Measurements from ENCODE around the gene THSD7B.

The THSD7B gene

GRCh38 chr2:137192366-137193310 is 427.3 kb downstream of the THSD7B start:
- in situ Hi-C loops (cut with MboI; ENCODE audit: low sequenced_read_pairs, unreplicated experiment) = no loop called here
- no peak for DNase-seq (ENCODE audit: low spot score)
- TF ChIP-seq, protein P1, sequence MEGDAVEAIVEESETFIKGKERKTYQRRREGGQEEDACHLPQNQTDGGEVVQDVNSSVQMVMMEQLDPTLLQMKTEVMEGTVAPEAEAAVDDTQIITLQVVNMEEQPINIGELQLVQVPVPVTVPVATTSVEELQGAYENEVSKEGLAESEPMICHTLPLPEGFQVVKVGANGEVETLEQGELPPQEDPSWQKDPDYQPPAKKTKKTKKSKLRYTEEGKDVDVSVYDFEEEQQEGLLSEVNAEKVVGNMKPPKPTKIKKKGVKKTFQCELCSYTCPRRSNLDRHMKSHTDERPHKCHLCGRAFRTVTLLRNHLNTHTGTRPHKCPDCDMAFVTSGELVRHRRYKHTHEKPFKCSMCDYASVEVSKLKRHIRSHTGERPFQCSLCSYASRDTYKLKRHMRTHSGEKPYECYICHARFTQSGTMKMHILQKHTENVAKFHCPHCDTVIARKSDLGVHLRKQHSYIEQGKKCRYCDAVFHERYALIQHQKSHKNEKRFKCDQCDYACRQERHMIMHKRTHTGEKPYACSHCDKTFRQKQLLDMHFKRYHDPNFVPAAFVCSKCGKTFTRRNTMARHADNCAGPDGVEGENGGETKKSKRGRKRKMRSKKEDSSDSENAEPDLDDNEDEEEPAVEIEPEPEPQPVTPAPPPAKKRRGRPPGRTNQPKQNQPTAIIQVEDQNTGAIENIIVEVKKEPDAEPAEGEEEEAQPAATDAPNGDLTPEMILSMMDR (IDR thresholded peaks at IDR 0.05; ENCODE audit: borderline replicate concordance, control extremely low read depth, extremely low read depth, insufficient read depth, missing control alignments) = no peak

DNA sequence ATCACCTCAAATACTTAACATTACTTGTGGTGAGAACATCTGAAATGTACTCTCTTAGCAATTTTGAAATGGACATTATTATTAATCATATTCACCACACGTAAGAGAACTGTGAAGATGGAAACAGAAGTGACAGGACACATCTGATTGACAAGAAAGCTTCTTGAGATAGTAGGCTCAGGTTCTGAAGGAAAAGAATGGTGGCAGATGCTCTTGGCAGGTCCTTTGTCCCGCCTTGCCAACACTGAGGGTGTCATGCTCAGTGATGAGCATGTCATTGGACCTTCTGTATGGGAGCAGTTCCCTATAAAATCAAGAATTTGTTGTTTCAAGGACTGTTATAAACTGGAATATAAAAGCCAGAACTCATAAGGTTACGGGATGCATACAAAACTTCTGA is 428.1 kb downstream of the THSD7B start:
- DNase-seq (ENCODE audit: low spot score) = no peak
- TF ChIP-seq, protein P1 (IDR thresholded peaks at IDR 0.05; ENCODE audit: borderline replicate concordance, control extremely low read depth, extremely low read depth, insufficient read depth, missing control alignments) = no peak
- in situ Hi-C loops (cut with MboI; ENCODE audit: low sequenced_read_pairs, unreplicated experiment) = no loop called here

GRCh38 chr2:137194111-137194510 is 428.8 kb downstream of the THSD7B start:
- DNase-seq (ENCODE audit: low spot score) = no peak
- in situ Hi-C loops (cut with MboI; ENCODE audit: low sequenced_read_pairs, unreplicated experiment) = no loop called here

DNA sequence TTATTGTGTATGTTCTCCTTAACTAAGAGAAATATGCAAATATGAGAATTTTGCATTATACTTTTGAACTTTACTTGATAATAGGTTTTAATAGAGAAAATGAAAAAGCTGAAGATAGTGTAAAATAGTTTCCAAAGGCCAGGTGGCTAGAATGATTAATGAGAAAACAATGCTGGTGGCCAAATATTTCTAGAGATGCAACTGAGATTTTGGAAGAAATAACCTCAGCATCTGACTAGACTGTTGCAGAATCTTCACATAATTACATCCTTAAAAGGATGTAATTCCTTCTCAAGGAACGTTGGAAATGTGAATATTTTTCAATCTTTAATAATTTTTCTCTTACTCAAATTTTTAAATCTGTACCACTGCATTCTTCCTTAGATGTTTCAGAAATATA is 434.4 kb downstream of the THSD7B start:
- TF ChIP-seq, protein P1 (IDR thresholded peaks at IDR 0.05; ENCODE audit: borderline replicate concordance, control extremely low read depth, extremely low read depth, insufficient read depth, missing control alignments) = no peak
- no peak for DNase-seq (ENCODE audit: low spot score)
- in situ Hi-C loops (cut with MboI; ENCODE audit: low sequenced_read_pairs, unreplicated experiment) = no loop called here

More at GRCh38 chr2:137194111-137194510, 428.8 kb downstream of the THSD7B start:
- TF ChIP-seq, protein P1 (IDR thresholded peaks at IDR 0.05; ENCODE audit: borderline replicate concordance, control extremely low read depth, extremely low read depth, insufficient read depth, missing control alignments) = no peak

DNA sequence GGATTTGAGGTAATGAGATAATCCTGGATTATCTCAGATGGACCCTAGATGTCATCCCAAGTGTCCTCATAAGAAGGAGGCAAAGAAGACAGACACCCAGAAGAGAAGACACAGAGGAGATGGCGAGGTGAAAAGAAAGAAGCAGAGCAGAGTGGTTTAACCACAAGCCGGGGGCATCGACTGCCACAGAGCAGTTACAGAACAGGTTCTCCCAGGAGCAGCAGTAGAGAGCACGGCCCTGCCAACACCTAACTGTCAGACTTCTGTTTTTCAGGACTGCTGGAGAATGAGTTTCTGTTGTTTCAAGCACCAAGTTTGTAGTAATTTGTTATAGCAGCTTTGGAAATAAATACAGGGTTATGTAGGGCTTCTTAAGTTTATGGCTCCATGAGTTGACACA is 437.0 kb downstream of the THSD7B start:
- TF ChIP-seq, protein P1 (IDR thresholded peaks at IDR 0.05; ENCODE audit: borderline replicate concordance, control extremely low read depth, extremely low read depth, insufficient read depth, missing control alignments) = no peak
- DNase-seq (ENCODE audit: low spot score) = no peak
- in situ Hi-C loops (cut with MboI; ENCODE audit: low sequenced_read_pairs, unreplicated experiment) = no loop called here

DNA sequence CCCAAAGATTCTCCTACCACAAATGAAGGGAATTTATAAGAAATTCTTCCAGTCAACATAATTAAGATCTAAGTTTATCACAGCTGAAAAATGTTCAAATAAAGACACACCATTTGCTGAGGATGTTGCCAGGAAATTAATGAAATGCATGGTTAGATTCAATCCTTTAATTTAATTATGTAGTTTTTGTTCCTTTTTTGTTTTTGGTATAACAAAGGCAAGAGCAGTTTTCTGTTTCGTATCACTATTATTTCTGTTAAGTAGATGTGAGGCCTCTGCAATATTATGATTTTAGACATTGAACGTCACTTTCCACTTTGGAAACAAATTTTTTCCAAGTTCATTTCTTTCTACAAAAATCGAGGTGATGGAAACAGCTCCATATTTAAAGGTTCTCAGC is 440.0 kb downstream of the THSD7B start:
- TF ChIP-seq, protein P1 (IDR thresholded peaks at IDR 0.05; ENCODE audit: borderline replicate concordance, control extremely low read depth, extremely low read depth, insufficient read depth, missing control alignments) = no peak
- DNase-seq (ENCODE audit: low spot score) = no peak
- in situ Hi-C loops (cut with MboI; ENCODE audit: low sequenced_read_pairs, unreplicated experiment) = no loop called here

Data from GM13976 (cell line).